ENCODE results near the gene RXFP4.
A peak's percentile ranks its signal among the peaks of the same experiment; 100 is the strongest.
"Not testable (repeated sequence)": the region's sequence is repeated elsewhere in the genome, so short reads cannot be mapped to it uniquely, and the experiment has no call there.

RXFP4 gene

DNA sequence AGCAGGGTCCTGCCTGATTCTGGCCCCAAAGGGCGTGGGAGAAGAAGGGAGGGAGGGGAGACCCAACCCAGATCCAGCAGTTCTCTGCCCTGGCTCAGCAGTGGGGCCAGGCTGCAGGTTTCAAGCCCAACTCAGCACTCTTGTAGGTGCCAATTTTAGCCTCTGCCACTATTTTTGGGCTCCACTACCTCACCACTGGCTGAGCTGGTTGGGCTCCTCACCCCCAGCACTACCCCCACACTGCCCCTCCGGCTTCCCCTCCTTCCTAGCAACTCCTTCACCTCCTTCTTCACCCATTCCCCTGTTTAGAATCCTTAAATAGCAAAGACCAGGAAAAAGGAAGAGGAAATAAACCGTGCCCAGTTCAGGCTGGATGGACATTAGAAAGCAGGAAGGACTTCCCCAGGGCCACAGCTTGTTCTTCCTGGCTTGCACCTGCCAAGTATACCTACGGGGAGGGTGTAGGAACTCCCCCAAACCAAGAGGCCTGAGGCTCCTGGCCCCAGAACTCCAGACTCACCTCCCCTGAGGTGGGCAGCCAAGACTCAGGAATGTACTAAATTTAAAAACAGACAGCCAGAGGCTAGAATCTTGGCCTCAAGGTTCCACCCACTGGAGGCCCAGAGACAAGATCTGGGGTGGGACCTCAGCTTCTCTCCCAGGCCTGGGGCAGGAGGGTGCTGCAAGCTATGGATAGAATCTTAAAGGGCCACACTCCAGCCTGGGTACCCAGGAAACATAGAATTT is 38.3 kb downstream of the RXFP4 start:
- peak; percentile 91 for DNase-seq

DNA sequence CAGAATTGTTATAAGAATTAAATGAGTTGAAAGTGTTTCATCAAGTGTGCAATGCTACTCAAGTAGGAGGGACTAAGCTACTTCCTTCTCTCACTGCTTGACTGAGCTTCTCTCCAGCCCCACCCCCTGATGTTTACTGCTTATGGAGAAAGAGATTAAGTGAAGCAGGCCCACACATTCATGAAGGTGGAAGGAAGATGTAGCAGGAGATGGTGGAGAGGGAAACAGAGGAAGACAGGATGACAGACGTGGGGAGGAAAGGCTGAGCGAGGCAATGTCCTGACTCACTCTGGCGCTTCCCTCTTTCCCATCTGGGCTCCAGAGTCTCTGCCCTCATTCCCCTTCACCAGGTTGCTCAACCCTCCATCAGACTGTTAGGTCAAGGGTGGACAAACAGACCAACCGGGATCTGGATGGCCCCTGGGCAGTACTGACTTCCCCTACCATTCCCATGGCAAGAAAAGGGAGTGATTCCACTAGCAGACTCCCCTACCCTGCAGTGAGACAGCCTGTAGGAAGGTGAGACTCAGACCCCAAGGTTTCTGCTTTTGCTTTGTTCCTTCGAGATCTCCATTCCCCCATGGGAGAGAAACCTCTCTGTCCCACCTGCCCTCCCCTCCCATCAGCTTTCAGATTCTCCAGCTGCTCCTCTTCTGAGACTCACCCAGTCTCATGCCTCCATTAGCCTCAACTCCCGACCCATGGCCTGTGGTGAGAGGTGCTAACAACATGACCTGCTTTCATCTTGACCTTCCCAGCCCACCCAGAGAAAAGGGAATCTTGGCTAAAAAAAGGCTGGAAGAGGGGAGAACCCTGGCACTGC is 40.0 kb downstream of the RXFP4 start:
- peak; percentile 87 for DNase-seq

DNA sequence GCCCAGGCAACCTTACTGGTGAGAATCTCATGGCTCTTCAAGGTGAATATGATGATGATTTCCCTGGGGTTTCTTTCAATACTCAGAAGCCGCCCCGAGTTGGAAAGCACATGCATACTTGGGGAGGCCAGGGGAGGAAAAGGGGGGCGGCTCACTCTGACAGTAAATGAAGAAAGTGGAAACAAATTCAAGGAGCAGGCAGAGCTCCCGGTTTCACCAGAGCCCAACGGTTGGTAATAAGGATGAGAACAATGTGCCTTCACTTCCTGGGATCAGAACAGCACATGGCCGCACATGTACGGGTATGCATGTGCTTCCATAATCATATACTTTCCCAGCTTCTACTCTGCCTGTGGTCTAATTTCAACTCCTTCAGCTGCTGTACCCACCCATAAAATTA is 40.7 kb downstream of the RXFP4 start:
- no peak for DNase-seq

DNA sequence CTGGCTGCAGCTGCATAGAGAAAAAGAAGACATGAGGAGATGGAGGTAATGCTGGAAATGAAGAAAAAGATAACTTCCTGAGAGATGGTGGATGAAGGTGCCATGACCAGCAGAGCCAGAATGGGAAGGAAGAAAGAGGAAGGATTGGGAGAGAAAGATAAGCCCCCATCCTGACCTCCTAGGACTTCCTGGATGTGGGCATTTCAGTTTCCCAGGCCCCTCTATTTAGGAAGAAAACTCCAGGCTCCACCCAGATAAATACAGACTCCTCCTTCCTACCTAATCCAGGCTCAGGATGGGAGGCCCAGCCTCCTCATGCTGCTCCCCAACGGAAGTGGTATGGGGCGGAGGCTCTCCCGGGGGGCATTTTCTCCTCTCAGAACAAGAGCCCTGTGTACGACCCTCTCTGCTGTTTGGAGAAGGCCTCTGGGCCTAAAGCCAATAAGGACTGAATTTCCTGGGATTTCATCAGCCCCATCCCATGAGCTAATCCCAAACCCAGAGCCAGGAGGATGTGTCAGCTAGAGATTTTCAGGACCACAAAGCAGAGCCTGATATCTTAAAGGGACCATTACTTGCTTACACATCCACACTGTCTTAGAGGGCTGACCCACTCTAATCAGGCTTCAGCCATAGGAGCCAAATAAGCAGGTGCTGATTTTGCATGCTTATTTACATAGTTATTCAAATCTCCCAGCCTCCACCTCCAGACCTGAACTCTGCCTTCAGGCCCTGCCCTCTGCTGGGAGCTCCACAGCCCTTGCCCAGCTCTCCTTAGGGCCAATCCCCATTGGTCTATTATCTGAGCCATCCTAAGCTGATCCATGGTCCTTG is 42.0 kb downstream of the RXFP4 start:
- peak; percentile 84 for DNase-seq

GRCh38 chr1:155984341-155984740 is 42.9 kb downstream of the RXFP4 start:
- no peak for DNase-seq

DNA sequence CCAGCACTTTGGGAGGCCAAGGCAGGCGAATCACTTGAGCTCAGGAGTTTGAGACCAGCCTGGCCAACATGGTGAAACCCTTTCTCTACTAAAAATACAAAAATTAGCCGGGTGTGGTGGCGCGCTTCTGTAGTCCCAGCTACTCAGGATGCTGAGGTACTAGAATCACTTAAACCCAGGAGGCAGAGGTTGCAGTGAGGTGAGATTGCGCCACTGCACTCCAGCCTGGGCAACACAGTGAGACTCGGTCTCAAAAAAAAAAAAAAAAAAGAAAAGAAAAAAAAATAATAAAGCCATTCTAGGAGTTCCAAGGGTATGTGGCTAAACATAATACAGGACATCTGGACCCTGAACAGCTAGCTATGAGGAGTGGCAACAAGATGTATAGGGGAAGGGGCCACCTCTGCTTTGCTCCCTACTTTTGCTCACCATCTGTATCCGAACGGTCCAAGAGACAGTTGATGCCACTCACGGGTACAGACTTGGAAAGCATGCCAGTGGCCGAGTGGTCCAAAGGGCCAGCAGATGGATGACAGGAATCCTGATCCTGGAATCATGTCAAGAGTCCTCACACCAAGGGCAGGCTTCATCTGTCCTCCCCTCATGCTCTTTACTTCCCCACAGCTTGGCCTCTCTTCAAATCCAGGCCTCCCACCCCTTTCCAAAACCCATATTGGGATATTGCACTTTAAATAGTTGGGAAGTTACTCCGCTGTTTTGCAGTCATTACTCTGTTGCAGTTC is 43.6 kb downstream of the RXFP4 start:
- not testable (repeated sequence) for DNase-seq

- DNase-seq = peak; percentile 90
Measured at GRCh38 chr1:155989242-155990004, 48.0 kb downstream of the RXFP4 start.

- DNase-seq = peak; percentile 67
Measured at GRCh38 chr1:155990005-155990739, 48.7 kb downstream of the RXFP4 start.

Measured in OCI-M1 (cell line).